ENCODE results near the gene HBP1. TPM values are rescaled to one million over a fixed set of nuclear protein-coding genes. Genes with fewer than 3 reads are reported as not detected.

Gene HBP1
- total and polyA plus RNA-seq, 7 experiments from 2014 or later = 34.6 to 219 (median 116) TPM

DNA sequence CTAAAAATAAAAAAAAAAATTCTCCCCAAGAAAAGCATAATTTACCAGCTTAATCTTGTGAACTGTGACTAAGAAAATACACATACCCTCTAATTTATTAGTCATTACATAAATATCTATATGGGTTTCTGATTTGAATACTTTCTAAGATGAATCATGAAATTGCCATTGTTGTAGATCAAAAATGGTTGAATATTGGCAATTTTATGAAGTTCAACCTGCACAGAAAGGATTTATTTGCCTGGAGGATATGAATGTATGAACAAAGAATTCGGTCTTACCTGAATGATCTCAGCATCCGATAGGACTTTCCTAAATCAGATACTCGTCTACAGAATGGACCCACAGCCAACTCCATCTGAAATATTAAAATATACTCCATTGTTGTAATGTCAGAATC is 61.5 kb downstream of the HBP1 start:
- H3K27me3 Mint-ChIP-seq = no peaks in the 10 kb centered on the region
- intact Hi-C loops (cut with micrococcal nuclease) = no loop called here
- no peaks in the 10 kb centered on the region for H3K4me1 ChIP-seq (ENCODE audit: control insufficient read depth in 2 of 2, insufficient read depth in 2 of 2, low read length in 2 of 2)
- no peaks in the 10 kb centered on the region for H3K9me3 ChIP-seq (ENCODE audit: control insufficient read depth in 2 of 3, low read length in 3 of 3)
- H3K36me3 ChIP-seq (ENCODE audit: control insufficient read depth in 2 of 3, insufficient read depth in 3 of 3, low read length in 3 of 3) = peaks cover 0 to 10% (median 0%) of the 10 kb centered on the region in 3 experiments
- H3K4me3 Mint-ChIP-seq = no peak overlapping the region
- ChIA-PET CTCF (no interaction called here), POLR2A (no interaction called here)
- no peak for DNase-seq
- ATAC-seq = no peak
- no peaks in the 10 kb centered on the region for H3K27me3 ChIP-seq (ENCODE audit: control insufficient read depth in 2 of 2, insufficient read depth in 2 of 2, low read length in 2 of 2)
- no peaks in the 10 kb centered on the region for H3K4me1 Mint-ChIP-seq
- H3K36me3 Mint-ChIP-seq = peaks cover 3 to 51% (median 14%) of the 10 kb centered on the region in 5 donors
- H3K27ac ChIP-seq (ENCODE audit: low read depth, low read length) = no peak overlapping the region
- no peak overlapping the region for H3K4me3 ChIP-seq (ENCODE audit: low read length)
- H3K9me3 Mint-ChIP-seq = peaks cover 0 to 1% (median 0%) of the 10 kb centered on the region in 11 donors
- H3K27ac Mint-ChIP-seq = no peak overlapping the region

DNA sequence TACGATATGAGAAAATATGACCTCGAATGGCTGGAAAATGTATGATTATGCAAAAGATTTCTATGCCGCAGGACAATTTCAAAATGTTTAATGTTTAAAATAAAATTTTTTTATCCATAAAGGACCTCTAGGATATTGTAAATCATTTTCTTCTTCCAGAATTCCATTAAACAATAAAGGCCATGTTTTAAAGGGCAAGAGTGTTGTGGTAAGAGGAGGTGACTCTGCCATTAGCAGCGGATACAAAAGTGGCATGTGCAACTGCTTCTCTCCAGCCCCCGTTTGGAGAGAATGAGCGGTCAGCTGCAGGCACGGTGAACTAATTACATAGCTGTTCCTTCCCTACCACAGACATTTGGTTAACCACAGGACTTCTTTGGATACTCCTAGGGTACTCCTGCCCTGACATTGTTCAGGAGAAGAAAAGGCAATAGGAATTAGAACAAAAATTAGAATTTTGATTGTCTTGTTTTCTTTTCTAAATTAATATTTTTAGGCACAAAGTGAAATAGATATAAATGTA is 63.8 kb downstream of the HBP1 start:
- ATAC-seq = no peak
- CTCF ChIA-PET = no interaction called here
- no peaks in the 10 kb centered on the region for H3K9me3 ChIP-seq (ENCODE audit: control insufficient read depth in 2 of 3, low read length in 3 of 3)

DNA sequence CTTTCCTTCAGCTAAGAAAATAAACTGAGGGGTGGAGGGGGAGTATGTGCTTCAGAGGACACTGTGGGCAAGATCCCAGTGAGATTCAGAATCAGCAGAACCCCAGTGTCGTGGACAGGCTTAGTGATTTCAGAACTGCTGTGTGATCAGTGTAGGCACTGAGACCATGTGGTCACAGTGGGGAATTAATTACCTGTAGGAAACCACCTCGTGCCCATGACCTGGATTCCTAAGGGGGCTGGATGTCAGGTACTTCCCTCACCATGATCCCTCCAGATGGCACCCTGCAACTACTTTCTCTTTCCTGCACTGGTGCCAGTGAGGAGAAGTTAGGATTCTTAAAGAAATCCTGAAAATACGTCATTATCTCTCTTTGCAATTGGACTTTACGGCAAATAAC is 64.4 kb downstream of the HBP1 start:
- Mint-ChIP-seq H3K27me3 (no peaks in the 10 kb centered on the region), H3K9me3 (peaks cover 0 to 1% (median 0%) of the 10 kb centered on the region in 11 donors), H3K36me3 (peaks cover 3 to 61% (median 17%) of the 10 kb centered on the region in 5 donors), H3K4me3 (no peak overlapping the region), H3K27ac (no peak overlapping the region), H3K4me1 (peaks cover 0 to 1% (median 0%) of the 10 kb centered on the region in 7 donors)
- H3K27me3 ChIP-seq (ENCODE audit: control insufficient read depth in 2 of 2, insufficient read depth in 2 of 2, low read length in 2 of 2) = no peaks in the 10 kb centered on the region
- no peak overlapping the region for H3K4me3 ChIP-seq (ENCODE audit: low read length)
- CTCF ChIA-PET = no interaction called here
- DNase-seq (no peak), ATAC-seq (no peak)
- peaks cover 0 to 4% (median 0%) of the 10 kb centered on the region in 3 experiments for H3K36me3 ChIP-seq (ENCODE audit: control insufficient read depth in 2 of 3, insufficient read depth in 3 of 3, low read length in 3 of 3)
- POLR2A ChIA-PET = no interaction called here
- H3K4me1 ChIP-seq (ENCODE audit: control insufficient read depth in 2 of 2, insufficient read depth in 2 of 2, low read length in 2 of 2) = no peaks in the 10 kb centered on the region
- no peak overlapping the region for H3K27ac ChIP-seq (ENCODE audit: low read depth, low read length)
- intact Hi-C loops (cut with micrococcal nuclease) = no loop called here
- no peaks in the 10 kb centered on the region for H3K9me3 ChIP-seq (ENCODE audit: control insufficient read depth in 2 of 3, low read length in 3 of 3)

More for the DNA sequence above, 63.8 kb downstream of the HBP1 start:
- DNase-seq = no peak
- no peaks in the 10 kb centered on the region for H3K4me1 Mint-ChIP-seq
- H3K9me3 Mint-ChIP-seq = peaks cover 0 to 1% (median 0%) of the 10 kb centered on the region in 11 donors
- no peak overlapping the region for H3K4me3 Mint-ChIP-seq
- no peaks in the 10 kb centered on the region for H3K27me3 ChIP-seq (ENCODE audit: control insufficient read depth in 2 of 2, insufficient read depth in 2 of 2, low read length in 2 of 2)
- no peak overlapping the region for H3K27ac ChIP-seq (ENCODE audit: low read depth, low read length)
- H3K4me1 ChIP-seq (ENCODE audit: control insufficient read depth in 2 of 2, insufficient read depth in 2 of 2, low read length in 2 of 2) = no peaks in the 10 kb centered on the region
- intact Hi-C loops (cut with micrococcal nuclease) = no loop called here
- POLR2A ChIA-PET = no interaction called here
- H3K36me3 Mint-ChIP-seq = peaks cover 3 to 58% (median 15%) of the 10 kb centered on the region in 5 donors
- H3K4me3 ChIP-seq (ENCODE audit: low read length) = no peak overlapping the region
- H3K36me3 ChIP-seq (ENCODE audit: control insufficient read depth in 2 of 3, insufficient read depth in 3 of 3, low read length in 3 of 3) = peaks cover 0 to 4% (median 0%) of the 10 kb centered on the region in 3 experiments
- H3K27ac Mint-ChIP-seq = no peak overlapping the region
- no peaks in the 10 kb centered on the region for H3K27me3 Mint-ChIP-seq

DNA sequence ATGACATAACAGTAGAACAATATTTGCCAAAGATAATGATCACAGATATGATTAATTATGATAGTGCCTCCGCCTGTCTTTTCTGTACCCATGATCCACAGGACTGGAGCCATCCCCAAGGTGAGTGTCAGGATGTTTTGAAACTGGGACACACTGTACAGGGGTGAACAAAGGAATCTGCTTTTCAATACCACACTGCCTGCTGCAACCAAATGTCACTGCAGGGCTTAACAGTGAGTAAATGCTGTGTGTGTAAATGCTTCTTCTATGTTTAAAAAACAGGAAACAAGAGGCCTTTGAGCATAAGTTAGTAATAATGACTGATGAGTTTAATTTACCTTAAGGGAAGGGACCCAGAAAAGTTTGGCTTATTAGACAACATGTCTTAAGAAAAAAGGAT is 65.2 kb downstream of the HBP1 start:
- DNase-seq (no peak), ATAC-seq (no peak)
- peaks cover 0 to 1% (median 0%) of the 10 kb centered on the region in 7 donors for H3K4me1 Mint-ChIP-seq
- peaks cover 0 to 1% (median 0%) of the 10 kb centered on the region in 11 donors for H3K9me3 Mint-ChIP-seq
- no peak overlapping the region for H3K27ac Mint-ChIP-seq
- H3K4me3 Mint-ChIP-seq = no peak overlapping the region
- ChIA-PET CTCF (interaction anchor here (0.7 kb wide), 1 partner anchor 141 kb away, joined by 4 read pairs; no protein-coding TSS in a partner anchor), POLR2A (no interaction called here)
- no peaks in the 10 kb centered on the region for H3K4me1 ChIP-seq (ENCODE audit: control insufficient read depth in 2 of 2, insufficient read depth in 2 of 2, low read length in 2 of 2)
- no peaks in the 10 kb centered on the region for H3K27me3 Mint-ChIP-seq
- intact Hi-C loops (cut with micrococcal nuclease) = no loop called here
- H3K9me3 ChIP-seq (ENCODE audit: control insufficient read depth in 2 of 3, low read length in 3 of 3) = no peaks in the 10 kb centered on the region
- no peak overlapping the region for H3K4me3 ChIP-seq (ENCODE audit: low read length)
- H3K36me3 Mint-ChIP-seq = peaks cover 2 to 61% (median 9%) of the 10 kb centered on the region in 5 donors
- no peak overlapping the region for H3K27ac ChIP-seq (ENCODE audit: low read depth, low read length)
- peaks cover 0 to 4% (median 0%) of the 10 kb centered on the region in 3 experiments for H3K36me3 ChIP-seq (ENCODE audit: control insufficient read depth in 2 of 3, insufficient read depth in 3 of 3, low read length in 3 of 3)
- no peaks in the 10 kb centered on the region for H3K27me3 ChIP-seq (ENCODE audit: control insufficient read depth in 2 of 2, insufficient read depth in 2 of 2, low read length in 2 of 2)

DNA sequence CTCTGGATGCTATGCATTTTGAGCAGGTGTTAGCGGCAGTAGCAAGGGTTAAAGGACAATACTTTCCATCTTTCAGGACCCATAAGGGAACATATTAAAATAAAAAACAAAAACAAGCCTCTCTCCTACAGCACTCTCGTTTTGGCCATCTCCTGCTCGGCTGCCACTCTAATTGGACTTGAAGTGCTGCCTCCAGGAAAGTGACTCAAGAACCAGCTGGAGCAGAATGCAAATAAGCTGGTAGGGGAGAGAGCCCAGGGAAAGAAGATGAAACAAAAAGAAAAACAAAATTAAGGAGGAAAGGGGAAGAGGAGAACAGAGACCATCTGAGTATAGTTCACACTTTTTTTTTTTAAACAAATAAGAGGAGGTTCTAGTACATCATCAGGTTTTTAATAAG is 65.6 kb downstream of the HBP1 start:
- Mint-ChIP-seq H3K9me3 (peaks cover 0 to 1% (median 0%) of the 10 kb centered on the region in 11 donors), H3K27ac (no peak overlapping the region), H3K36me3 (peaks cover 2 to 59% (median 8%) of the 10 kb centered on the region in 5 donors), H3K4me3 (no peak overlapping the region), H3K27me3 (no peaks in the 10 kb centered on the region), H3K4me1 (peaks cover 0 to 1% (median 0%) of the 10 kb centered on the region in 7 donors)
- Histone ChIP-seq H3K36me3 (ENCODE audit: control insufficient read depth in 2 of 3, insufficient read depth in 3 of 3, low read length in 3 of 3) (peaks cover 0 to 4% (median 0%) of the 10 kb centered on the region in 3 experiments), H3K9me3 (ENCODE audit: control insufficient read depth in 2 of 3, low read length in 3 of 3) (no peaks in the 10 kb centered on the region), H3K27me3 (ENCODE audit: control insufficient read depth in 2 of 2, insufficient read depth in 2 of 2, low read length in 2 of 2) (no peaks in the 10 kb centered on the region), H3K27ac (ENCODE audit: low read depth, low read length) (no peak overlapping the region), H3K4me3 (ENCODE audit: low read length) (no peak overlapping the region), H3K4me1 (ENCODE audit: control insufficient read depth in 2 of 2, insufficient read depth in 2 of 2, low read length in 2 of 2) (no peaks in the 10 kb centered on the region)
- DNase-seq = no peak
- intact Hi-C loops (cut with micrococcal nuclease) = no loop called here
- no peak for ATAC-seq
- CTCF ChIA-PET = interaction anchor here (0.7 kb wide), 1 partner anchor 140 kb away, joined by 4 read pairs; no protein-coding TSS in a partner anchor
- POLR2A ChIA-PET = no interaction called here

DNA sequence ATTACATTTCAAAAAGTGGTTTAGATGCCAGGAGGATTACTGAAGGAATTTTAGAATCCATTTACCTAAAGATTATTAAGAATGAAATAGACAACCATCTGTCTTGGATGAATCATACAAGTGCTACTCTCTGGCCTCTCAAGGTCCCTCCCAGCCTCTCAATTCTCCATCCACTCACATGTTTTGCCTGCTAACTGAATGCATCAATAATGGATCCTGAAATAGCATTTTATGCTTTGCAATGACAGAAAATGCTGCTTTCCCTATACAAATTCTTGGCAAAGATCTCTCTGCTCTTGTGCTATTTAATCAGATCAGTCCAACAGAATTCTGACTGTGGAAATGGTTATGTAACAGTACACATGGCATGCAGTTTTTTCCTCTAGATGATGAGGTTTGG is 68.1 kb downstream of the HBP1 start:
- Histone ChIP-seq H3K36me3 (ENCODE audit: control insufficient read depth in 2 of 3, insufficient read depth in 3 of 3, low read length in 3 of 3) (peaks cover 0 to 4% (median 0%) of the 10 kb centered on the region in 3 experiments), H3K27ac (ENCODE audit: low read depth, low read length) (no peak overlapping the region), H3K27me3 (ENCODE audit: control insufficient read depth in 2 of 2, insufficient read depth in 2 of 2, low read length in 2 of 2) (no peaks in the 10 kb centered on the region), H3K4me3 (ENCODE audit: low read length) (no peak overlapping the region), H3K4me1 (ENCODE audit: control insufficient read depth in 2 of 2, insufficient read depth in 2 of 2, low read length in 2 of 2) (no peaks in the 10 kb centered on the region), H3K9me3 (ENCODE audit: control insufficient read depth in 2 of 3, low read length in 3 of 3) (no peaks in the 10 kb centered on the region)
- Mint-ChIP-seq H3K9me3 (peaks cover 0 to 1% (median 0%) of the 10 kb centered on the region in 11 donors), H3K4me3 (no peak overlapping the region), H3K4me1 (peaks cover 0 to 3% (median 0%) of the 10 kb centered on the region in 7 donors), H3K27me3 (no peaks in the 10 kb centered on the region), H3K36me3 (peaks cover 5 to 56% (median 15%) of the 10 kb centered on the region in 5 donors), H3K27ac (peak overlapping the region in 2 of 9 donors; percentile 14 to 19)
- ChIA-PET CTCF (no interaction called here), POLR2A (interaction anchor here (0.6 kb wide), 1 partner anchor 326 kb away, joined by 4 read pairs; no protein-coding TSS in a partner anchor)
- intact Hi-C loops (cut with micrococcal nuclease) = no loop called here
- ATAC-seq (no peak), DNase-seq (no peak)

DNA sequence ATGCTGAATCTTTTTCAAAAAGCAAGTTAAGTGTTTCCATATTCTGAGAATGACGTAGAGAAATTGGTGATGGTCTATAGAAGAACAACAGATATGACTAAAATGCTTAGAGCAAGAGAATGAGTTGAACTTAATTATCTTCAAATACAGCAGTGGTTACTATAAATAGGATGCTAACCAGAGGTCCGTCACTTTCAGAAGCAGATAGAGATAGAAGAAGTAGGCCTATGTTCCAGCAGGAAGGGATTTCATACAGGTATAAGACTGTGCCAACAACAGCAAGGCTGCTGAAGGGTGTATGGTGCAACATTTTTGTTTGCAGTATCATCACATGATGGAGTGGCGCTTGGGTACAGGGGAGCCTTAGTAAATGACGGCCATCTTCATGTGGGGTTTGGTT is 68.6 kb downstream of the HBP1 start:
- H3K4me3 Mint-ChIP-seq = no peak overlapping the region
- H3K9me3 ChIP-seq (ENCODE audit: control insufficient read depth in 2 of 3, low read length in 3 of 3) = no peaks in the 10 kb centered on the region
- no peak overlapping the region for H3K4me3 ChIP-seq (ENCODE audit: low read length)
- no peak overlapping the region for H3K27ac Mint-ChIP-seq
- peaks cover 0 to 4% (median 0%) of the 10 kb centered on the region in 3 experiments for H3K36me3 ChIP-seq (ENCODE audit: control insufficient read depth in 2 of 3, insufficient read depth in 3 of 3, low read length in 3 of 3)
- POLR2A ChIA-PET = interaction anchor here (0.6 kb wide), 1 partner anchor 326 kb away, joined by 4 read pairs; no protein-coding TSS in a partner anchor
- peaks cover 5 to 61% (median 15%) of the 10 kb centered on the region in 5 donors for H3K36me3 Mint-ChIP-seq
- ATAC-seq (no peak), DNase-seq (no peak)
- no peak overlapping the region for H3K27ac ChIP-seq (ENCODE audit: low read depth, low read length)
- H3K27me3 ChIP-seq (ENCODE audit: control insufficient read depth in 2 of 2, insufficient read depth in 2 of 2, low read length in 2 of 2) = no peaks in the 10 kb centered on the region
- CTCF ChIA-PET = no interaction called here
- intact Hi-C loops (cut with micrococcal nuclease) = no loop called here
- H3K9me3 Mint-ChIP-seq = peaks cover 0 to 1% (median 0%) of the 10 kb centered on the region in 11 donors
- peaks cover 0 to 3% (median 0%) of the 10 kb centered on the region in 7 donors for H3K4me1 Mint-ChIP-seq
- no peaks in the 10 kb centered on the region for H3K27me3 Mint-ChIP-seq
- H3K4me1 ChIP-seq (ENCODE audit: control insufficient read depth in 2 of 2, insufficient read depth in 2 of 2, low read length in 2 of 2) = no peaks in the 10 kb centered on the region
